NCI-H526 (cell line): ENCODE results near the gene ITGB6.
A peak's percentile ranks its signal among the peaks of the same experiment; 100 is the strongest.
"Not testable (repeated sequence)": the region's sequence is repeated elsewhere in the genome, so short reads cannot be mapped to it uniquely, and the experiment has no call there.

ENCODE experiments used
- DNase-seq, 2 experiments: peaks; one replicate each; lab custom pipeline; 2025; lab: John Stamatoyannopoulos, UW

Gene ITGB6

DNA sequence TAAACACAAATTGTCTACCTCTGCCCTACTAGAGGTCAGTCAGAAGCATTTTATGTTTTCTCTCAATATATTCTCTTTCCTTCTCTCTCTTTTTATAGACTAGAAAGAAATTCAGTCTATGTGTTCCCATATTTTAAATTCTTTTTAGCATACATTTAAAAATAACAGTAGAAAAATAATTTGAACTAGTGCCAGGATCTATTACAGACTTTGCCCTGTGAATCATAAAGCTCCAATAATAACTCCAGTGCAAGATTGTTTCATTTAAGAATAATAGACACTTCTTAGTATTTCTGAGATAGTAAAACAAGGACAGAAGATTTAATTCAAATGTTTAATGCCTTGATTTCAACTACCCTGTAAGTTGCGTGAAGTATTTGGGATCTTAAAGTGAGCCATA lies 60.1 kb downstream of the ITGB6 start:
- DNase-seq: no peak

DNA sequence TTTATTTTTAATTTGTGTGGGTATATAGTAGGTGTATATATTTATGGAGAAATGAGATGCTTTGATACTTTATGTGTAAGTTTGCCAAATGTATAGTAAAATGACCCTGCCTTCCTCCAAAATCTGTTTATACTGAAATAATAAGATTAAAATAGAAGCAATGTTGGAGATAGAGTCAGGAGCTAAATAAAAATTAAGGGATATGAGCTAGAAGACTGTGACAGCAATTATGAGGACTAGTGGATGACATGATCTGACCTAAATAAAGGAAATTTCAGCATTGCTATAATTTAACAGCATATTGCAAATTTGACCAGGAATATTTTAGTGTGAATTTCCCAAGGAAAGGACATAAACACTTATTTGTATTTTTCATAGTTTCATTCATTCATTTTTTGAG lies 60.7 kb downstream of the ITGB6 start:
- DNase-seq: no peak

DNA sequence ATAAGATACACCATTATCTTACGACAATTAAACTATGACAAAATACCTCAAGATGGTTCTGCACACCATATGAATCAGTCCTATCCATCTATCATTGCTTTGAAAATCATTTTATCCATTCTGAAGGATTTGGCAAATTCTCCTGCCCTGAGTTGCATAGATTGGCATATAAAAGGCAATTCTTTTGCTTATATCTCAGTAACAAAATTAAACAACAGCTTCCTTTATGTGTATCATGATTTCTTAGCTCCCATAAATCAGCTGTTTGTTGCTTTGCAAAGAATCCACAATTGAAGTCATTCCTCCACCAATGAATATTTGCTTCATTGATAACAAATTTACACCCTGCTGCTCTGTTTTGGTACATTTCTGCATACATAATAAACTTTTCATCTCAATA lies 61.7 kb downstream of the ITGB6 start:
- no peak for DNase-seq

DNA sequence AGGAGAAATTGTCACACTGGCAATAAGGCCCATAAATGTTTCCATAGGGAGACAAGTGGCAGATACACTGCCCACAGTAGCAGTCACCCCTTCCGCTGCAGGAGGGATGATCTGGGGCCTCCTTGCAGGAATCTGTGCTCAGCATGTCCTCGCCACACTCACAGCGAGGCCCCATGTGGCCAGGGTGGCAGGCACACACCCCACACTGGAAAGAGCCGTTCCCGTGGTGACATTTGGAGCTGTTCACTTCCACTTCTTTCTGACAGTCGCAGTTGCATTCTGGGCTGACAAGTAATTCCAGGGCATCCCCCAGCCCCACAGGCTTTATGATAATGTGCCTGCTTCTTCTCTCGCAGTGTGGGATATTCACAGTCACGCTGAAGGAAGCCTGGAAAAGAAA lies 62.6 kb downstream of the ITGB6 start:
- no peak for DNase-seq

DNA sequence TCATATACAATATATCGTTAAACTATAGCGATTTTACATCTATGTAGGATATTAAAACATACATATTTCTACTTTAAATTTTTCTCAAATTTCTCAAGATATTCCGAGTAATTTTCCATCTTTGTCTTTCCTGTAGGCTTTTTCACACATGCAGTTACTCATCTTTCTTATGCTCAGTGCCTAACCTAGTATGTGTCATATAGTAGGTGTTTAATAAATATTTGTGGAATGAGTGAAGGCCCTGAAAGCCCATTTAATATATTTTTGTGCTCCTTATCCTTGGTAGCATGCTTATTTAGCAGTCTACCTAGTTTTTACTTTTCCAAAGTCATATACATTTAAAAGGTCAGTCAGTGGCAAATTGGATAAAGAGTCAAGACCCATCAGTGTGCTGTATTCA lies 67.3 kb downstream of the ITGB6 start:
- DNase-seq: no peak

DNA sequence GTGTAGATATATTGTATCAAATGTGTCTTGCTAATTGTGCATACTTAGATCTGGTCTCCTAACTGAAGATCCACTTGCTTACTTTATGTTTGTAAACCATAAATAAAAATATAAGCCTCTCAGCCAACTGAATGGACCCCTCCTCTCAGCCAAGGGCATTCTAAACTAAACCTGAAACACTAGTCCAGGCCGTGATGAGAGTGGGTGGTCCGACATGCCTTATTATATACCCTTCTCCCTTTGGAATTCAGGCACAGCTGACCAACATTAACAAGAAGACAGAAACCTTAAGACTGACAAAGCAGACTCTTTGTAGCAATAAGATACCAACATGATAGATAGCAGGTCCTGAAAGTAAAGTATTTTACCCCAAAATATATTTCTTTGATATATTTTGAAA lies 73.3 kb downstream of the ITGB6 start:
- DNase-seq: no peak

DNA sequence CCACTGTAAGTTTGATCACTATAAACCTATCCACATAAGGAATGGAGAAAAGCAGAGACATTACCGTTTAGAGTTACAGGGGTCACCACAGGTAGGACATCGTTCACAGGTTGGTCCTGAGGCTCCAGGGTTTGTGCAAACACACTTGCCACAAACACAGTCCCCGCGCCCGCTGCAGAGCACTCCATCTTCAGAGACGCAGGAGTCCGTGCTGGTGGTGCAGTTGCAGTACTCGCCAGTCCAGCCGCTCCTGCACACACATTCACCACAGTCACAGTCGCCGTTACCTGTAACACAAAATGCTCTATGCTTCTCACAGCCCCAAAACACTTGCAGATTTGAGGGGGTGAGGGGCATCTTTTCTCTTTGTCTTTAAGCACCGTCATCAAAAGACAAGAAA lies 73.8 kb downstream of the ITGB6 start:
- DNase-seq: no peak

DNA sequence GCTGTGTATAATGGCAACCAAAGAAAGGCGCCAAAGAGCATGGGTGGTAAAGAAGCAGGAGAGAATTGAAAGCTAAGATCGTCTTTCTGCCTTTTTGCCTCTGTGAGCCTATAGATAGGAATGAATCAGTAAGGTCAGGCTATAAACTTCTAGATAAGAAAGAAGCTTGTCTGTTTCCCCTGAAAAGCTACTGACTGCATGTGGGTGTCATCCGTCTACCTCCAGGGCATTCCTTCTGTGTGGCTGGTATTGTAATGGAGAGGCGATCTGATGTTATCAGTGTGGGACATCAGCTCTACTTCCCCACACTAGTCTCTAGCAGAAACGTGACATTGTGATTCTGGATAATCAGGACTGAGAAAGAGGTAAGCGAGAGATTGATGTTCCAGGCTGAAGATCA lies 74.2 kb downstream of the ITGB6 start:
- peak in 1 of 2 experiments; percentile 4 for DNase-seq

DNA sequence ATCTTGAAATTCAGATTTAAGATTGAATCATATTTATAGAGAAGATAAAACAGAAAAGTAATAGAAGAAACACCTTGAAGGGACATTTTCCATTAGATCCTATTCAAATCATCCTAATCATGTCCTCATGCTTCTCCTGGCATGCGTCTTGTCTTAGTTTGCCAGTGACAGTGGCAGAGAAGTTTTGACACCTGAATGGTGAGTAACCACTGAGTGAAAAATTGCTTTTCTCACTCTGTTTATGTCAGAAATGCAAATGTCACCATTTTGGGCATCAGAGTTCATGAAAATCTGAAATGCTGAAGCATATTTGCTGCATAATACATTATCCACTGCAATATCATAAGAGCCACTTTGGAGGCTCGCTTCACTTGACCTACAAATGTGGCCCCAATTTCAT lies 74.7 kb downstream of the ITGB6 start:
- DNase-seq: no peak

DNA sequence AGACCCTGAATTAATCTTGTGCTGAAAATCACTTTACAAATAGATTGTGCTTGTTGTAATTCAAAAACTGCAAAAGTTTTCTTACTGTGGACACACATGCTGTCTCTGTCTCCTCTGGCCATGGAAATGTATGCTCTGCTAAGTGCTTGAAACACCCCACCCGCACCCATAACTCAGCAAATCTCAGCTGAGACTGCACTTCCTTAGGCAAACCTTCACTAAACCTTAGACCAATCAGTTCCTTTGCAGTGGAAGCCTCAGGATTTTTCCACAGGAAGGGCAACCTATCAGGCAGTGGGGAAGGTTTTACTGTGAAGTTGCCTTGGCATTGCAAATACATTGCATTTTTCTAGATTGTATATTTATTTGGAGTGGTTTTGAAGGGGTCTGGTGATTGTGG lies 75.5 kb downstream of the ITGB6 start:
- DNase-seq: no peak

DNA sequence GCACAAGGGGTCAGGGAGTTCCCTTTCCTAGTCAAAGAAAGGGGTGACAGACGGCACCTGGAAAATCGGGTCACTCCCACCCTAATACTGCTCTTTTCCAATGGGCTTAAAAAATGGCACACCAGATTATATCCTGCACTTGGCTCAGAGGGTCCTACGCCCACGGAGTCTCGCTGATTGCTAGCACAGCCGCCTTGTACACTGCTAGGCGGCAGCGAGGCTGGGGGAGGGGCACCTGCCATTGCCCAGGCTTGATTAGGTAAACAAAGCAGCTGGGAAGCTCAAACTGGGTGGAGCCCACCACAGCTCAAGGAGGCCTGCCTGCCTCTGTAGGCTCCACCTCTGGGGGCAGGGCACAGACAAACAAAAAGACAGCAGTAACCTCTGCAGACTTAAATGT lies 85.4 kb downstream of the ITGB6 start:
- not testable (repeated sequence) for DNase-seq

DNA sequence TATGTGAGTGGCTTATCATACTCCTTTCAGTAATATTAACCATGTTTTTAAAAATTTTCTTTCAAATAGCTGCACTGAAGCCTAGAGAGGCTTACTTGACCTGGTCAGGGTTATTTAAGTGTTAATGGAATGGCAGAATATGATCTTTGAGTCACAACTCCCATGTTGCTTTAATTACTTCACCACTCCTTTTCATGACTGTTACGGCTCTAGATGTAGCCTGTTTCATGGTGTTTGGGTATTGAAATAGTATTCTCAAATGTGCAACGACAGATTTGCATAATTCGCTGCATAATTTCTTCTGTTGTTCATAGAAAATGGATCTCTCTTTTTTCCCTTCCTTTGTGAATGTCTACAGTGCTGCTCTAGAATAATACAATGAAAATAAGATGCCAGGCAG lies 86.1 kb downstream of the ITGB6 start:
- peak; percentile 31 to 66 for DNase-seq

DNA sequence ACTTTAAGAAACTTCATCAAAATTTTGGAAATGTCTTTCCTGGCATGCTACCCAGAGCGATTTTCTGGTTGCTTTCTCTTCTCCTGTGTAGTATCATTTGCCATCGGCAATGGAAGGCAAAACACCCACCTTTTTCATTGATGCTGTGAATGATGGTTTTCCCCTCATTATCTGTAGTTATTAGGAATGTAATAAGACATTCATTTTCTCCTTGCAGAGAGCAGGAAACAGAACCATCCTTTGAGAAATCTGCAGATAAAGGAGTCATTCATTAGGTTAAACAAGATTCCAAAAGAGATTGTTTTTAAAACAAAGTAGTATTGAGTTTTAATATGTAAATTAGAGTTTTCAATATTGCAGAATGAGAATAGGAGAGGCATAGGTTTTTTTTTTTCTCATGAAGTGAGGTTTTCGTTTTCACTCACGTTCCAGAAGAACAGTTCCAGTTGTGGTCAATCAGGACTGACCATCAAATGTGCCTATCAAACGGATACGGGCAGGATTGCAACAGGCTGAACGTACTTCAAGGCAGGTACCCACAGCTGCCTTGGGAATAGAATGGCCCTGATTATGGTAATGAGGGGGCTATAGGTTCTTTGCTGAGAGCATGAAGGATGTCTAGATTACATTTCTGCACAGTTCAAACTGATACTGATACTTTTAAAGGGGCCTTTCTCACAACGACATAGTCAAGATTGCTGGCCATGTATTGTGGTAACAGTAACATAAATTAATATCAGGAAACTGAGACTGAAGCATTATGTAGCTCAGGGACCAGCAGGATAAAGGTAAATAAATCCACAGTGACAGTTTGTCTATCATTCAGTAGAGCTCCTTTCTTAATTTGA lies 87.9 kb downstream of the ITGB6 start:
- DNase-seq: no peak

DNA sequence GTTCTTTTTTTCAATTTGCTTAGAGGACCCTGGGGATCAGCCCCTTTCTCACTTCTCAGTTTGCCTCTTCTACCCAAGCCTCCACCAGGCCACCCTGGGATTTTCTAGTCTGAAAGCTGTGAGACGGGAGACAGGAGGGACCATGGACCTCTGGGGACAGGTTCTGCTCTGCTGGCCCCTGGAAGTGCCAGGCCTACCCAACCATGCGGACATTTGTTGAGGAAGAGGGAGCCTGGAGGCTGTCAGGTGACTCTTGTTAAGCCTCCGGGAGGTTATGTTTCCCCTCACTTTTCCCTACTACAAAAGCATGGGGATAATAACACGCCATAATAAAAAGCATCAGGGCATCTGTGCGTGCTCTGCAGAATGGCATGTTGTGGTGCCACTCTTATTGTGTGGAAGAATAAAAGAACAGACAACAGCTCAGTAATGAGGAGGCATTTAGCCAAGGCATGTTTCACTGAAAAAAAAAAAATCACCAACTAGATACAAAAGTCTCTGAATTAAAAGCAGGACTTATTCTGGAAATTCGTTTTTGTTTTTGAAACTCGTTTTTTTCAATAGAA lies 89.3 kb downstream of the ITGB6 start:
- DNase-seq: no peak

DNA sequence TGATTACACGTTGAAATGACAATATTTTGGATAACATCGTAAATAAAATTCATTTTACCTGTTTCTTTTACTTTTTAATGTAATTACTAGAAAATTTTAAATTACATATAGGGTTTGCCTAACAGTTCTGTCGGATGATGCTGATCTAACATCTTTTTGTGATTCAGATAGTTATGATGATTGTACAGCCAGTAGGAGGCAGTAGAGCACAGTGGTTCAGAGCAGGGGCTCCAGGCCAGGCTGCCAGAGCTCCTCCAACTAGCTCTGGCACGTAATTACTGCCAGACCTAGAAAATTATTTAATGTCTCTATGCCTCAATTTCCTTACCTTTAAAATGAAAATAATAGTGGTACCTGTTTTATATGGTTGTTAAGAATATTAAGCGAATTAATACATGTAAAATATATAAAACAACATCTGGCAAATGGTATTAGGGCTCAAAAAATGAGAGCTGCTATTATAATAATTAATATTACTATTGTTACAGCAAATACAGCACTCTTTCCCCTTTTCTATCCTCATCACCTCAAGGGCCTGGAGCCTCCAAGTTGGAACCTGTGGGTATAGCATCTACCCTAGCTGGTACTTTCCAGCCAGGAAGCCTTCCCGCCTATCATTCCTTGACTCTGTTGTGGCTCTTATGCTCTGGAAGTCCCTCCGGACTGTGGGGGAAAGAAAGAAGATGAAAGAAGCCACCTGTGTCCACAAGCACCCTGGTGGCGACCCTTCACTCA lies 90.0 kb downstream of the ITGB6 start:
- DNase-seq: peak; percentile 51 to 90

DNA sequence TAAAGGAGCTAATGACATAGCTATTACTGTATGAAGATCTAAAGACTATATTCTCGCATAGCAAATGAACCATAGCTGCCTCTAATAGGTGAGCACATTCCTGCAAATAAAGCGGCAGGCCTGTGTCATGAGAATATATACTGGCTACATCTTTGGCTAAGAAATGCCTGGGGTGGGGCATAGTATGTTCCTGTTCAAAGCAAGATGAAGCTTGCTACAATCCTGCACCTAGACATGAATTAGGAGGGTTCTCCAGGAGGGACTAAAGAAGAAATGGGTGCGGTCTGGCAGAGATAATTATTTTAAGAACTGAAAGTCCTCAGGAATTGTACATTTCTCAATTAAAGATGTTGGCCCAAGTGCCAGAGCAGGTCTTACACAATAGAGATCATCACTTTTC lies 90.8 kb downstream of the ITGB6 start:
- DNase-seq: no peak

DNA sequence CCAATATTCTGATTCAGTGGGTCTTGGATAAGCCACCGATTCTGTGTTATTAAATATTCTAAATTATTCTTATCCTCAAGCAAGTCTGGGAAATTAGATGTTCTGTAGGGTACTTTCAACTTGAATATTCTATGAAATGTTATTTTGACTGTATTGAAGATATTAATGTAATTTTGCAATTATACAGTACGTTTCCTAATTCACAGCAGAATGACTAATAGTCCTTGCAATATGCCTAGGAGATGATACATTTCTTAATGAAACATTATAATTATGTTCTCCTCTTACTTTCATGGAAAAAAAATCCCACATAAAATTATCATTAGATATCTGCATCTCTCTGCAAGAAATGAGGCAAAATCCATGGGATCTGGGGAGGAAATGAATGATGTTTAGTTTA lies 91.4 kb downstream of the ITGB6 start:
- no peak for DNase-seq

DNA sequence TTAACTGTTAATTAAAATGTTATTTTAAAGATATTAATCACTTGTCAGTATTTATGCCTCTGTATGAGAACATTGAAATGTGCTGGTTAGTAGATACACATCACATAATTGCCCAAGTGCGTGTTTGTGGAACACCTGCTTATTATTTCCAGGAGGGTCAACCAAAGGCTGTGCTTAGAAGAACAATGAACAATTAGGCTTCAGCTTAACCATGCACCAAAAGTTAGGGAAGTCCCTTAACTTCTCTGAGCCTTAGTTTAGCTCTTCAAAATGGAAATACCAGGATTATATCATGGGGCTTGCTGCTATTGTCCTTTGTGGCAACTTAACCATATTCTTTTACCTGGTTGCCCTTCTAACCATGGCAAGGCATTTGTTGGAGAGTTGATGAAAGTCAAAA lies 94.7 kb downstream of the ITGB6 start:
- DNase-seq: peak; percentile 44 to 57

DNA sequence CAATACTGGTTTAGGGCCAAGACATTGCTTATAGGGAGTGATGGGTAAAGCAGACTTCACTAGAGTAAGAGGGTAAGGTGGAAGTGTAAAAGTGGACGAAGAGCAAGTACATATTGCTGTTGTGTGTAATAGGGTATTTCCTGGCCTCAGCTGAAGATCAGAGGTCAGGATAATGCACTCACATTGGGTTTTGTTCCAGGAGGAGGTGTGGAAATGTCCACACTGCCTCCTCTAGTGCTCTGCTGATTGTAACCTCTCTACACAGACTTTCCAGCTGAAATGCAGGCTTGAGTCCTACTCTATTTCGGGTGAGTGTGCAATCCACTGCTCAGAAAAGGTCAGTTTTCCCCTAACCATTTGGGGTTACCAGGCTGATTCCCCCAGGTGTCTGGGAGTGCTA lies 96.0 kb downstream of the ITGB6 start:
- DNase-seq: peak; percentile 82 to 83

DNA sequence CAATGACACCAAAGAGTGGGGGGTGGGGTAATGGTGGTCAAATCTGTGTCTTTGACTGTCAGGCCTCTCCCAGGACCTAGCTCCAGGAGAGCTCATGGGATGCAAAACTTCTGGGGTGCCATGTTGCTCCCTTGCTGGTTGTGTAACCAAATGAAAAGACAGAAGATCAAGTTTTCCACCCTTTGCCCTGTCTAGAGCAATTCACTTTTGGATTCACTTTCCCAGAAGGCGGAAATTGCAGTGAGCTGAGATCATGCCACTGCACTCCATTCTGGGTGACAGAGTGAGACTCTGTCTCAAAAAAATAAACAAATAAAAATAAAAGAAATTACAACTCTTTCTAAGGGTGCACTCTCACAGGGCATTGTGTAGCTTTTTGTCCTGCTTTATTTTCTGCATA lies 102.7 kb downstream of the ITGB6 start:
- DNase-seq: no peak

DNA sequence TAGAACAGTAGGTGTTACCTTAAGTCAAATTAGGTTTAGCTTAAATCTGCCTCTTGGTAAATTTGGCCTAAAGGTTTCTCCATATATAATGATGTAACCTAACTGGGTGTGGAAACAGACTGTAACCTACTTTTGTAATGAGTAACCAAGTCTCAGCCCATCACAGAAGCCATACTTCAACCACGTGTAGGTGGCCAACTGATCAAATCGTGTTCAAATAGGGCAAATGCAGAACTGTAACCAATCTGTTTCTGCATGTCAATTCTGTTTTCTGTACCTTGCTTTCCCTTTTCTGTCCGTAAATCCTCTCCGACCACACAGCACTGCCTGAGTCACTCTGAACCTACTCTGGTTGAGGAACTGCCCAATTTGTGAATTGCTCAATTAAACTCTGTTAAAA lies 103.7 kb downstream of the ITGB6 start:
- DNase-seq: no peak

DNA sequence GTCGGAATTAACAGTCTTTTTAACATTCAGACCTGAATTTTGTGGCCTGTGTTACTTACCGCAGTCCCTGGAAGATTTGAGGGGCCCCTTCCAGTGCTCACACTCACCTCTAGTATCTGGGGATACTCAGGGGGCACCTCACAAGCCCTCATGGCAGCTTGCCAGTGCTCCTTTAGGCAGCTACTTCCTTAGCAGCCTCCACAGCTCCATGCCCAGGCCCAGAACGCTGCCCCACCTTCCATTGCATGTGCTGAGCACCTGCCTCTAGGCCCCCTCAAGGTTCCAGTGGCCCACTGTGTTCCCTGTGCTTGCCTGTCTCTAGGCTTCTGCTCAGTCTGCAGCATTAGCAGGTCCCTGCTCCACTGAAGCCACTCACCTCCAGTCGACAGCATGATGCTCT lies 107.6 kb downstream of the ITGB6 start:
- DNase-seq: no peak

DNA sequence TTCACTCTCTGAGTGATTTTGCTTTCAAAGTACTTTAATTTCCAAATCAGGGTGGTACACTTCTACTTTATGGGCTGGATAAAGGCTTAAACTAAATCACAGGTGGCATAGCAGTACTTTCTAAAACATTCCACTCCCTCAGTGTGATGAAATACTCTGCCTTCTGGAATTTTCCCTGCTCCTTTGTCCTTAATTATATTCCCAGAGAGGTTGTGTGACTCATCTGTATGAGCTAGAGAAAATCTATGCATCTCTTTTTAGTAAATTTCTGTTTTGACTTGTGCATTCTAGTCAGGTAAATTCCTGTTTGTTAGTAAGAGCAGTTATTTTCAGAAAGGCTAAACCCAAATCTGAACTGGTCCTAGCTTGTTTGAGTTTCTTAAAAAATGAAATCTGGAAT lies 108.7 kb downstream of the ITGB6 start:
- DNase-seq: no peak
